DND-41 (cell line): Measurements from ENCODE around the gene STK36.

Experiments
- ATAC-seq: fragments of 200-7000 bp; cut with Tn5 transposase; 3 replicates; pipeline ENCODE4 v1.9.1; 2021; ENCODE audit warnings: low read depth; ENCODE audit not compliant: insufficient read depth
- DNase-seq: peaks from one replicate; pipeline ENCODE4 v3.0.0-alpha.2; 2020
- H2AFZ ChIP-seq: 2 replicates; pipeline ENCODE4 v1.6.0; 2012; ENCODE audit warnings: low read depth, low read length
- H3K27ac ChIP-seq: 2 replicates; pipeline ENCODE4 v1.5.1; 2012; ENCODE audit warnings: low read length, inconsistent platforms
- H3K27me3 ChIP-seq: fragments of 200-600 bp; sonication (generic); 2 replicates; pipeline ENCODE4 v1.6.0; 2012; ENCODE audit warnings: low read length, mild to moderate bottlenecking, inconsistent platforms; ENCODE audit not compliant: insufficient read depth, poor library complexity
- H3K36me3 ChIP-seq: 2 replicates; pipeline ENCODE4 v1.5.1; 2012; ENCODE audit warnings: low read length, inconsistent platforms; ENCODE audit not compliant: insufficient read depth
- H3K4me1 ChIP-seq: 2 replicates; pipeline ENCODE4 v1.5.1; 2012; ENCODE audit warnings: mild to moderate bottlenecking, low read length; ENCODE audit not compliant: insufficient read depth
- H3K4me2 ChIP-seq: 2 replicates; pipeline ENCODE4 v1.6.0; 2012; ENCODE audit warnings: mild to moderate bottlenecking, moderate library complexity, low read length, inconsistent platforms; ENCODE audit not compliant: insufficient read depth
- H3K4me3 ChIP-seq, 2 experiments: fragments of 200-600 bp in 1 of 2; shearing (Covaris generic) in 1 of 2; 2 replicates each; pipeline ENCODE4 v1.5.1; 2012 to 2016; ENCODE audit warnings: inconsistent platforms in 2 of 2, low read length in 2 of 2, mild to moderate bottlenecking in 2 of 2, low read depth in 1 of 2, moderate library complexity in 1 of 2
- H3K79me2 ChIP-seq: 2 replicates; pipeline ENCODE4 v1.6.0; 2012; ENCODE audit warnings: low read length, inconsistent platforms; ENCODE audit not compliant: insufficient read depth
- H3K9ac ChIP-seq: 2 replicates; pipeline ENCODE4 v1.6.0; 2012; ENCODE audit warnings: low read depth, mild to moderate bottlenecking, inconsistent platforms, low read length, moderate library complexity
- H3K9me3 ChIP-seq: 2 replicates; pipeline ENCODE4 v1.5.1; 2012; ENCODE audit warnings: low read length, moderate library complexity, mild to moderate bottlenecking, inconsistent platforms; ENCODE audit not compliant: insufficient read depth, severe bottlenecking
- H4K20me1 ChIP-seq: 2 replicates; pipeline ENCODE4 v1.6.0; 2012; ENCODE audit warnings: low read length; ENCODE audit not compliant: insufficient read depth
- CTCF ChIP-seq: IDR thresholded peaks from 2 replicates; pipeline ENCODE4 v1.5.1; 2012; ENCODE audit warnings: borderline replicate concordance, low read length, moderate library complexity, mild to moderate bottlenecking; ENCODE audit not compliant: poor library complexity, severe bottlenecking; ENCODE audit errors: extremely low read depth
- EZH2 ChIP-seq: IDR thresholded peaks from 3 replicates; pipeline ENCODE4 v1.6.1; 2012; ENCODE audit warnings: borderline replicate concordance, low read depth, mild to moderate bottlenecking, moderate library complexity, low read length, inconsistent platforms; ENCODE audit not compliant: severe bottlenecking

STK36 gene

GRCh38 chr2:218710334-218710686 lies 38.4 kb downstream of the STK36 start:
- DNase-seq = no peak
- ATAC-seq = no peak
- Histone ChIP-seq H3K36me3 (peaks cover 2% of the 10 kb centered on the region), H4K20me1 (peaks cover 12% of the 10 kb centered on the region; the same call in 1 of the 2 replicates), H3K79me2 (peaks cover 46% of the 10 kb centered on the region), H3K4me2 (peak overlapping the region; percentile 86), H3K4me1 (peaks cover 35% of the 10 kb centered on the region), H3K9me3 (no peaks in the 10 kb centered on the region), H2AFZ (peak overlapping the region; percentile 83), H3K4me3 (peak overlapping the region in 1 of 2 experiments; percentile 92; a peak in 2 of 4 replicates), H3K9ac (peak overlapping the region; percentile 83; the same call in 1 of the 2 replicates), H3K27me3 (no peaks in the 10 kb centered on the region), H3K27ac (no peak overlapping the region)
- TF ChIP-seq CTCF (no peak), EZH2 (no peak)

- Histone ChIP-seq H3K4me2 (peak within 1 kb of the TSS; percentile 86), H3K4me3 (peak within 1 kb of the TSS; percentile 92 to 98), H3K36me3 (peaks cover 8% of the 10 kb centered on the region), H3K79me2 (peaks cover 51% of the 10 kb centered on the region), H3K27me3 (no peaks in the 10 kb centered on the region), H3K9me3 (no peaks in the 10 kb centered on the region), H2AFZ (peak within 1 kb of the TSS; percentile 91), H3K27ac (peak within 1 kb of the TSS; percentile 74), H3K9ac (peak within 1 kb of the TSS; percentile 83), H4K20me1 (peaks cover 13% of the 10 kb centered on the region; the same call in 1 of the 2 replicates), H3K4me1 (peaks cover 35% of the 10 kb centered on the region)
- ATAC-seq = peak; percentile 94
- peak; percentile 88 for TF ChIP-seq CTCF
- no peak for TF ChIP-seq EZH2
- peak; percentile 97 for DNase-seq
Observed at GRCh38 chr2:218710687-218711549, 39.0 kb downstream of the STK36 start, which contains the start of gene TTLL4. TTLL4 (plus strand) TSS chr2:218710835; CDS start chr2:218737677, 26,842 bp downstream.

GRCh38 chr2:218711550-218711929 lies 39.7 kb downstream of the STK36 start:
- peak overlapping the region; percentile 92 to 98 for H3K4me3 ChIP-seq
- H4K20me1 ChIP-seq = peaks cover 17% of the 10 kb centered on the region; the same call in 1 of the 2 replicates
- H3K79me2 ChIP-seq = peaks cover 57% of the 10 kb centered on the region
- H3K27me3 ChIP-seq = no peaks in the 10 kb centered on the region
- peak overlapping the region; percentile 86 for H3K4me2 ChIP-seq
- no peak for DNase-seq
- H3K9me3 ChIP-seq = no peaks in the 10 kb centered on the region
- H3K27ac ChIP-seq = peak overlapping the region; percentile 74
- H3K4me1 ChIP-seq = peaks cover 35% of the 10 kb centered on the region
- H3K36me3 ChIP-seq = peaks cover 11% of the 10 kb centered on the region
- H2AFZ ChIP-seq = peak overlapping the region; percentile 91
- peak overlapping the region; percentile 83 for H3K9ac ChIP-seq
- TF ChIP-seq EZH2 (no peak), CTCF (no peak)
- ATAC-seq = no peak
